WTC11 (cell line): Measurements from ENCODE around the gene GSTO2. TPM values are rescaled to one million over a fixed set of nuclear protein-coding genes. Genes with fewer than 3 reads are reported as not detected.
A peak's percentile ranks its signal among the peaks of the same experiment; 100 is the strongest.

Experiments
- ATAC-seq: fragments of 200-7000 bp; cut with Tn5 transposase; 2 replicates; pipeline ENCODE4 v1.10.0; 2021; ENCODE audit warnings: mild to moderate bottlenecking, moderate library complexity
- CTCF ChIA-PET: fragments of 300-600 bp; sonication (Branson Sonifier 250); formaldehyde crosslinking; loops from one replicate; lab custom pipeline; 2021; ENCODE audit warnings: antibody characterized with exemption; lab: Charles Lee
- POLR2A ChIA-PET: fragments of 350-600 bp; sonication (Branson Sonifier 250); formaldehyde crosslinking; loops from one replicate; lab custom pipeline; 2021; ENCODE audit warnings: antibody characterized with exemption; lab: Charles Lee
- DNase-seq: peaks from one replicate; pipeline ENCODE4 v3.0.0; 2021; ENCODE audit warnings: low spot score
- H3K27ac Mint-ChIP-seq: 2 replicates; pipeline ENCODE4 v1.8.0; 2021; ENCODE audit warnings: mixed read lengths
- H3K27me3 Mint-ChIP-seq: 2 replicates; pipeline ENCODE4 v1.8.0; 2021; ENCODE audit warnings: low read depth, mild to moderate bottlenecking, moderate library complexity, mixed read lengths
- H3K36me3 Mint-ChIP-seq: 2 replicates; pipeline ENCODE4 v1.8.0; 2021; ENCODE audit warnings: mixed read lengths
- H3K4me1 Mint-ChIP-seq: 2 replicates; pipeline ENCODE4 v1.8.0; 2022; ENCODE audit warnings: mixed read lengths
- H3K4me3 Mint-ChIP-seq: 2 replicates; pipeline ENCODE4 v1.8.0; 2021; ENCODE audit warnings: mild to moderate bottlenecking, moderate library complexity, mixed read lengths
- H3K9me3 Mint-ChIP-seq: 2 replicates; pipeline ENCODE4 v1.8.0; 2021; ENCODE audit warnings: mixed read lengths
- ATF1 ChIP-seq: sonication (generic); formaldehyde crosslinking; IDR thresholded peaks from 2 replicates; pipeline ENCODE4 v1.8.1; 2023; ENCODE audit warnings: mild to moderate bottlenecking, moderate library complexity, missing genetic modification reagents
- ATF3 ChIP-seq: sonication (generic); formaldehyde crosslinking; conservative IDR thresholded peaks from 2 replicates; pipeline ENCODE4 v1.8.1; 2022; ENCODE audit warnings: mild to moderate bottlenecking, missing genetic modification reagents
- CDX4 ChIP-seq: fragments of 250-450 bp; sonication (Bioruptor Pico); IDR thresholded peaks from 2 replicates; pipeline ENCODE4 v1.9.0; 2021; ENCODE audit warnings: moderate library complexity, mild to moderate bottlenecking, inconsistent platforms, borderline replicate concordance
- E2F5 ChIP-seq: sonication (generic); formaldehyde crosslinking; IDR thresholded peaks from 2 replicates; pipeline ENCODE4 v1.8.1; 2022; ENCODE audit warnings: mild to moderate bottlenecking, moderate library complexity, missing genetic modification reagents
- EMX1 ChIP-seq: fragments of 250-450 bp; sonication (Bioruptor Pico); IDR thresholded peaks from 2 replicates; pipeline ENCODE4 v1.8.0; 2021; ENCODE audit warnings: mild to moderate bottlenecking
- FOXK1 ChIP-seq: sonication (generic); formaldehyde crosslinking; IDR thresholded peaks from 2 replicates; pipeline ENCODE4 v1.8.0; 2022; ENCODE audit warnings: mild to moderate bottlenecking, moderate library complexity, missing genetic modification reagents
- FOXP1 ChIP-seq: sonication (generic); formaldehyde crosslinking; IDR thresholded peaks from 2 replicates; pipeline ENCODE4 v1.8.0; 2022; ENCODE audit warnings: missing genetic modification reagents, mild to moderate bottlenecking, moderate library complexity, borderline replicate concordance
- GTF2I ChIP-seq: fragments of 250-450 bp; sonication (Bioruptor Pico); conservative IDR thresholded peaks from 2 replicates; pipeline ENCODE4 v1.4.0; 2021; ENCODE audit warnings: mild to moderate bottlenecking
- HMGA2 ChIP-seq: fragments of 250-450 bp; sonication (Bioruptor Pico); IDR thresholded peaks from 2 replicates; pipeline ENCODE4 v1.4.0; 2021; ENCODE audit warnings: mild to moderate bottlenecking, moderate library complexity
- HMGXB4 ChIP-seq: sonication (generic); formaldehyde crosslinking; IDR thresholded peaks from 2 replicates; pipeline ENCODE4 v1.8.1; 2023; ENCODE audit warnings: mild to moderate bottlenecking, moderate library complexity, missing genetic modification reagents
- MXD4 ChIP-seq: fragments of 250-450 bp; sonication (Bioruptor Pico); IDR thresholded peaks from 2 replicates; pipeline ENCODE4 v1.8.0; 2021; ENCODE audit warnings: mild to moderate bottlenecking, moderate library complexity, borderline replicate concordance
- NFATC4 ChIP-seq: fragments of 250-450 bp; sonication (Bioruptor Pico); IDR thresholded peaks from 2 replicates; pipeline ENCODE4 v1.9.0; 2021; ENCODE audit warnings: mild to moderate bottlenecking
- NR1H2 ChIP-seq: sonication (generic); formaldehyde crosslinking; IDR thresholded peaks from 2 replicates; pipeline ENCODE4 v1.9.0; 2021; ENCODE audit warnings: mild to moderate bottlenecking, moderate library complexity, missing genetic modification reagents
- NR3C1 ChIP-seq: sonication (generic); formaldehyde crosslinking; conservative IDR thresholded peaks from 2 replicates; pipeline ENCODE4 v1.8.1; 2023; ENCODE audit warnings: low read depth, mild to moderate bottlenecking, missing genetic modification reagents
- RORB ChIP-seq: fragments of 250-450 bp; sonication (Bioruptor Pico); IDR thresholded peaks from 2 replicates; pipeline ENCODE4 v1.9.0; 2021; ENCODE audit warnings: mild to moderate bottlenecking
- TCF7 ChIP-seq: sonication (generic); formaldehyde crosslinking; IDR thresholded peaks from 2 replicates; pipeline ENCODE4 v1.8.0; 2022; ENCODE audit warnings: mild to moderate bottlenecking, low read depth, missing genetic modification reagents, moderate library complexity
- TP53 ChIP-seq: sonication (generic); formaldehyde crosslinking; IDR thresholded peaks from 2 replicates; pipeline ENCODE4 v1.8.1; 2023; ENCODE audit warnings: mild to moderate bottlenecking, missing genetic modification reagents
- ZBTB21 ChIP-seq: sonication (generic); formaldehyde crosslinking; IDR thresholded peaks from 2 replicates; pipeline ENCODE4 v1.8.1; 2023; ENCODE audit warnings: mild to moderate bottlenecking, missing genetic modification reagents, borderline replicate concordance
- ZMAT4 ChIP-seq: fragments of 250-450 bp; sonication (Bioruptor Pico); IDR thresholded peaks from 2 replicates; pipeline ENCODE4 v1.9.0; 2021; ENCODE audit warnings: mild to moderate bottlenecking
- ZNF281 ChIP-seq: sonication (generic); formaldehyde crosslinking; IDR thresholded peaks from 2 replicates; pipeline ENCODE4 v1.8.0; 2023; ENCODE audit warnings: mild to moderate bottlenecking, missing genetic modification reagents
- ZNF423 ChIP-seq: fragments of 250-450 bp; sonication (Bioruptor Pico); IDR thresholded peaks from 2 replicates; pipeline ENCODE4 v2.1.2; 2022; ENCODE audit warnings: mild to moderate bottlenecking, moderate library complexity
- ZNF532 ChIP-seq: fragments of 250-450 bp; sonication (Bioruptor Pico); IDR thresholded peaks from 2 replicates; pipeline ENCODE4 v1.9.0; 2021; ENCODE audit warnings: mild to moderate bottlenecking, borderline replicate concordance
- total RNA-seq: library from RNA; stranded (reverse); gene quantifications from 3 replicates; pipeline ENCODE4 v1.2.3, GENCODE V29; 2021

The GSTO2 gene
- total RNA-seq, 1 experiment from 2014 or later, result 10.7 TPM

GRCh38 chr10:104315486-104315921, 46.5 kb downstream of the GSTO2 start:
- H3K27ac Mint-ChIP-seq, result no peak overlapping the region
- ATAC-seq, result no peak
- ChIA-PET POLR2A (interaction anchor here (0.6 to 1.0 kb wide), 2 partner anchors 8 to 442 kb away, joined by 3 read pairs; no protein-coding TSS in a partner anchor), CTCF (interaction anchor here (1.0 to 2.9 kb wide), 5 partner anchors 9 to 307 kb away, joined by 3 to 11 read pairs (median 5); partner anchors contain the start of genes CFAP58 and ITPRIP)
- no peak for TF ChIP-seq ATF3
- no peak for TF ChIP-seq HMGA2 (CRISPR knock-in tag)
- no peak for TF ChIP-seq ZNF423 (CRISPR knock-in tag)
- TF ChIP-seq FOXP1 (CRISPR knock-in tag), result no peak
- TF ChIP-seq EMX1 (CRISPR knock-in tag), result no peak
- no peak for TF ChIP-seq ZBTB21 (CRISPR knock-in tag)
- no peak for TF ChIP-seq MXD4
- no peak for TF ChIP-seq ZMAT4 (CRISPR knock-in tag)
- no peak for TF ChIP-seq TCF7 (CRISPR knock-in tag)
- no peak for TF ChIP-seq TP53 (CRISPR knock-in tag)
- TF ChIP-seq ATF1, result no peak
- TF ChIP-seq ZNF532, result no peak
- no peak overlapping the region for H3K4me3 Mint-ChIP-seq
- H3K36me3 Mint-ChIP-seq, result peaks cover 20% of the 10 kb centered on the region
- peaks cover 42% of the 10 kb centered on the region for H3K4me1 Mint-ChIP-seq
- H3K9me3 Mint-ChIP-seq, result no peaks in the 10 kb centered on the region
- no peak for DNase-seq
- no peaks in the 10 kb centered on the region for H3K27me3 Mint-ChIP-seq

GRCh38 chr10:104316321-104317099, 47.5 kb downstream of the GSTO2 start:
- POLR2A ChIA-PET, result interaction anchor here (1.0 kb wide), 1 partner anchor 9 kb away, joined by 3 read pairs; no protein-coding TSS in a partner anchor
- peak; percentile 20 for ATAC-seq
- H3K36me3 Mint-ChIP-seq, result peaks cover 20% of the 10 kb centered on the region
- no peak for TF ChIP-seq ZNF281 (CRISPR knock-in tag)
- no peak for TF ChIP-seq FOXK1 (CRISPR knock-in tag)
- TF ChIP-seq CDX4, result no peak
- TF ChIP-seq NR3C1, result no peak
- no peak for TF ChIP-seq RORB (CRISPR knock-in tag)
- no peak for TF ChIP-seq NR1H2 (CRISPR knock-in tag)
- no peak for TF ChIP-seq NFATC4
- TF ChIP-seq ZNF423 (CRISPR knock-in tag), result no peak
- TF ChIP-seq HMGXB4, result no peak
- no peak for TF ChIP-seq E2F5 (CRISPR knock-in tag)
- TF ChIP-seq GTF2I (CRISPR knock-in tag), result no peak

More at GRCh38 chr10:104316321-104317099, 47.5 kb downstream of the GSTO2 start:
- H3K27me3 Mint-ChIP-seq, result no peaks in the 10 kb centered on the region
- peak overlapping the region; percentile 19 for H3K27ac Mint-ChIP-seq
- no peak overlapping the region for H3K4me3 Mint-ChIP-seq
- no peaks in the 10 kb centered on the region for H3K9me3 Mint-ChIP-seq
- CTCF ChIA-PET, result interaction anchor here (0.9 to 1.9 kb wide), 7 partner anchors 17 to 42 kb away, joined by 3 to 9 read pairs (median 5); partner anchors contain the start of genes CFAP58 and ITPRIP
- H3K4me1 Mint-ChIP-seq, result peaks cover 49% of the 10 kb centered on the region
- DNase-seq, result no peak
